ENCODE measurements around the gene WBP2. TPM values are rescaled to one million over a fixed set of nuclear protein-coding genes. Genes with fewer than 3 reads are reported as not detected.

The WBP2 gene
- total and polyA plus RNA-seq, 10 donors = 46.7 to 144 (median 89.1) TPM

DNA sequence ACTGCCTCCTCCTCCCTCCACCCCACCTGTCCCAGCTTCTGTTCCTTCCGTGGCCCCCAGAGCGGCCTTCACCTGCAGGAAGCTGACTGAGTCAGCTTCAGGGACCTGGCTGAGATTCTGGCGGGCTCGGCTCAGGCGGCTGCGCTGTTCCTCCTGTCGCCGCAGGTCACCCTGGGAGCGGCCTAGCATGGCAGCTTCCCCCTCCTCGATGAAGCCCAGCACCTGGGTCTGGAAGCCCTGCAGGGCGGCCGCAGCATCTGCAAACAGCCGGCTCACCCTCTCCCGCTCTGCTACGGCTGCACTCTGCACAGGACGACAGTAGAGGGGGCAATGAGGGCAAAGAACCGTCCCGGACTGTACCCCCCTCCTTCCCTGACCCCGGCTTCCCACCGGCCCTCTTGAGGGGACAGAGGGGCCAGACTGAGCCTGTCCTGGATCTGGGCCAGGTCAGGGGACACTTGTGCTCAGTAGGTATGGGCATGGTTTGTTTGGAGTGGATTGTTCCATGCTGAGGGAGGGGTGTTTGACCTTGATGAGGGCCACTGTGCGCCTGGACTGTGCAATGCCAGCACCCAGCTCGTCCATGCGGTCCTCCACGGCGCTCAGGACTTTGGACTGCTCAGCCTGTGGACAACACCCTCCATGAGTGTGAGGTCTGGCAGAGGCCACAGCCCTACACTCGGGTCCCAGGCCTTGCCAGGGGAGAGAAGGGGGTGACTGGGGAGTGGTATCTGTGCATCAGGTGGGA lies 21.2 kb upstream of the WBP2 start:
- Histone ChIP-seq H3K9me3 (no peaks in the 10 kb centered on the region), H3K4me3 (peak overlapping the region; percentile 49 to 76 (median 70)), H3K36me3 (peaks cover 0 to 36% (median 11%) of the 10 kb centered on the region in 6 donors), H3K4me1 (peaks cover 32 to 75% (median 71%) of the 10 kb centered on the region in 6 donors), H3K27ac (peak overlapping the region; percentile 76 to 94 (median 90)), H3K27me3 (replicated peaks in 1 of 7) (peaks cover 0 to 44% (median 6%) of the 10 kb centered on the region in 7 donors)
- TF ChIP-seq, protein P1, sequence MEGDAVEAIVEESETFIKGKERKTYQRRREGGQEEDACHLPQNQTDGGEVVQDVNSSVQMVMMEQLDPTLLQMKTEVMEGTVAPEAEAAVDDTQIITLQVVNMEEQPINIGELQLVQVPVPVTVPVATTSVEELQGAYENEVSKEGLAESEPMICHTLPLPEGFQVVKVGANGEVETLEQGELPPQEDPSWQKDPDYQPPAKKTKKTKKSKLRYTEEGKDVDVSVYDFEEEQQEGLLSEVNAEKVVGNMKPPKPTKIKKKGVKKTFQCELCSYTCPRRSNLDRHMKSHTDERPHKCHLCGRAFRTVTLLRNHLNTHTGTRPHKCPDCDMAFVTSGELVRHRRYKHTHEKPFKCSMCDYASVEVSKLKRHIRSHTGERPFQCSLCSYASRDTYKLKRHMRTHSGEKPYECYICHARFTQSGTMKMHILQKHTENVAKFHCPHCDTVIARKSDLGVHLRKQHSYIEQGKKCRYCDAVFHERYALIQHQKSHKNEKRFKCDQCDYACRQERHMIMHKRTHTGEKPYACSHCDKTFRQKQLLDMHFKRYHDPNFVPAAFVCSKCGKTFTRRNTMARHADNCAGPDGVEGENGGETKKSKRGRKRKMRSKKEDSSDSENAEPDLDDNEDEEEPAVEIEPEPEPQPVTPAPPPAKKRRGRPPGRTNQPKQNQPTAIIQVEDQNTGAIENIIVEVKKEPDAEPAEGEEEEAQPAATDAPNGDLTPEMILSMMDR (IDR thresholded peaks at IDR 0.05 in 8 of 11, conservative IDR thresholded peaks at IDR 0.05 in 3 of 11) = peak in 7 of 11 experiments; percentile 2 to 50 (median 40)
- TF ChIP-seq POLR2A (IDR thresholded peaks at IDR 0.05) (no peak), POLR2AphosphoS5 (IDR thresholded peaks at IDR 0.05) (peak; percentile 75 to 82 (median 79))
- DNase-seq = peak; percentile 92
- intact Hi-C loops (cut with DNase I; ENCODE audit: low total_unique reads) = no loop called here
- 10 to 30% (median 20%) methylated on average over 12 to 26 of the region's 26 CpGs for WGBS, 5 donors

- H3K36me3 ChIP-seq = peaks cover 0 to 36% (median 11%) of the 10 kb centered on the region in 6 donors
- TF ChIP-seq, protein P1 (IDR thresholded peaks at IDR 0.05 in 8 of 11, conservative IDR thresholded peaks at IDR 0.05 in 3 of 11) = peak in 1 of 11 experiments; percentile 3
- no peak for TF ChIP-seq POLR2AphosphoS5 (IDR thresholded peaks at IDR 0.05)
- H3K27me3 ChIP-seq (replicated peaks in 1 of 7) = peaks cover 0 to 44% (median 6%) of the 10 kb centered on the region in 7 donors
- peak overlapping the region in 7 of 8 donors; percentile 49 to 76 (median 72) for H3K4me3 ChIP-seq
- WGBS, 5 donors = 33 to 54% (median 43%) methylated on average over 3 to 5 of the region's 5 CpGs; no CpG with 5 or more reads in 1 of the 5 donors
- H3K27ac ChIP-seq = peak overlapping the region; percentile 76 to 94 (median 90)
- peaks cover 32 to 75% (median 71%) of the 10 kb centered on the region in 6 donors for H3K4me1 ChIP-seq
- intact Hi-C loops (cut with DNase I; ENCODE audit: low total_unique reads) = no loop called here
- no peak for DNase-seq
- H3K9me3 ChIP-seq = no peaks in the 10 kb centered on the region
These were observed 20.7 kb upstream of the WBP2 start for GRCh38 chr17:75875940-75876189.

DNA sequence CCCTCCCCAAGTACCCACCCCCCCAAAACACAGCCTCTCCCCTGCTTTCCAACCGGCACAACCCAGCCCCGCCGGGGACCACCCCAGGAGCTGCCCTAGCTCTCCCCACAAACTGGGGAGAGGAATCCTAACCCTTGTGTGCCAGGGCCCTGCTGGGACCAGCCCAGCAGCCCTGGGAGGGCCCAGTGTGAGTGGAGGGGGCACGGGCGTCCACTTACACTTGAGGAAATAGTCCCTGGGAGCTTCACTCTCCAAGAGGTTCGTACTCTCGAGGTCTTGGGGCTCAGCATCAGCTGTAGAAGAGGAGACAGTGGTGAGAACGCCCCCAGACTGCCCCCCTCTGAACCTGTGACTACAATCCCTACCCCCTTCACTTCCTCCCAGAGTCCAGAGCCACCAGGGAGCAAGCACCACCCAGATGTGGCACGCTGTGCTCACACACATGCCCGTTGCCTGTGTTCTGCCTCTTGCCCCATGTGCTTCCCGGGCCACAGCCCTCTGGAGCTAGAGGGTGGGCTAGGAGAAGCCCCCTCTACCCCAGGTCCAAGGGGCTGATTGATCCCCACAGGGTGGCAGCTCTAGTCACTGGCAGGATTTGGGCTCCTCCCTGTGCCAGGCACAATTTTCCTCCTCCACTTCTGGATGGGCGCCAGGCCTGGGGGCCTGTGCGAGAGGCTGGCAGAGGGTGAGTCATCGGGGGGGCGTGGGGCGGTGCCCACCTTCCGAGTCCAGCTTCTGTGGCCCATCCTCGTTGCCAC lies 20.2 kb upstream of the WBP2 start:
- peak overlapping the region in 6 of 8 donors; percentile 49 to 76 (median 70) for H3K4me3 ChIP-seq
- peaks cover 0 to 36% (median 11%) of the 10 kb centered on the region in 6 donors for H3K36me3 ChIP-seq
- H3K27ac ChIP-seq = peak overlapping the region; percentile 76 to 94 (median 90)
- 49 to 62% (median 55%) methylated on average over 10 to 18 of the region's 18 CpGs for WGBS, 5 donors
- no peak for DNase-seq
- TF ChIP-seq POLR2AphosphoS5 (IDR thresholded peaks at IDR 0.05) (no peak), POLR2A (IDR thresholded peaks at IDR 0.05) (no peak)
- TF ChIP-seq, protein P1 (IDR thresholded peaks at IDR 0.05 in 8 of 11, conservative IDR thresholded peaks at IDR 0.05 in 3 of 11) = no peak
- peaks cover 0 to 44% (median 6%) of the 10 kb centered on the region in 7 donors for H3K27me3 ChIP-seq (replicated peaks in 1 of 7)
- peaks cover 32 to 75% (median 71%) of the 10 kb centered on the region in 6 donors for H3K4me1 ChIP-seq
- H3K9me3 ChIP-seq = no peaks in the 10 kb centered on the region
- intact Hi-C loops (cut with DNase I; ENCODE audit: low total_unique reads) = no loop called here

Data from spleen (tissue), 11 donors.